PC-9 (cell line): ENCODE results near the gene TEX38. TPM values are rescaled to one million over a fixed set of nuclear protein-coding genes. Genes with fewer than 3 reads are reported as not detected.

ENCODE experiments used
- BruUV-seq: library from RNA; stranded (reverse); fragments of 400-500 nt; replicated peaks from 2 replicates; lab custom pipeline; 2021; lab: Mats Ljungman, UMichigan
- CTCF ChIA-PET: fragments of 300-600 bp; sonication (Branson Sonifier 250); formaldehyde crosslinking; loops from one replicate; lab custom pipeline; 2022; ENCODE audit warnings: antibody characterized with exemption; lab: Charles Lee
- POLR2A ChIA-PET: fragments of 300-600 bp; sonication (Branson Sonifier 250); formaldehyde crosslinking; loops from one replicate; lab custom pipeline; 2022; ENCODE audit warnings: antibody characterized with exemption; ENCODE audit not compliant: unreplicated experiment; lab: Charles Lee
- DNase-seq, 2 experiments: peaks; one replicate each; pipeline versions ENCODE4 v3.0.0 to v3.0.0-alpha.2; 2015 to 2022; ENCODE audit warnings: mixed read lengths in 1 of 2
- H2AFZ ChIP-seq: fragments of 200-600 bp; sonication (generic); 2 replicates; pipeline ENCODE4 v1.8.1; 2017; ENCODE audit warnings: antibody characterized with exemption
- H3F3A ChIP-seq: fragments of 200-600 bp; sonication (generic); 2 replicates; pipeline ENCODE4 v1.8.1; 2017; ENCODE audit warnings: antibody characterized with exemption, mild to moderate bottlenecking, low read depth; ENCODE audit not compliant: insufficient read depth
- H3K27ac ChIP-seq: fragments of 200-600 bp; sonication (generic); 2 replicates; pipeline ENCODE4 v1.6.1; 2016; ENCODE audit warnings: mixed run types
- H3K27me3 ChIP-seq: fragments of 200-600 bp; sonication (generic); 2 replicates; pipeline ENCODE4 v1.6.1; 2016; ENCODE audit warnings: low read depth, mixed run types; ENCODE audit not compliant: insufficient read depth
- H3K36me3 ChIP-seq: fragments of 200-600 bp; sonication (generic); 2 replicates; pipeline ENCODE4 v1.6.1; 2016; ENCODE audit warnings: low read depth, mixed run types
- H3K4me1 ChIP-seq: fragments of 200-600 bp; sonication (generic); replicated peaks from 2 replicates; pipeline ENCODE4 v1.6.1; 2016; ENCODE audit warnings: mixed run types; ENCODE audit not compliant: insufficient read depth
- H3K4me2 ChIP-seq: fragments of 200-600 bp; sonication (generic); 2 replicates; pipeline ENCODE4 v1.6.1; 2017; ENCODE audit warnings: mixed run types
- H3K4me3 ChIP-seq: fragments of 200-600 bp; sonication (generic); 2 replicates; pipeline ENCODE4 v1.6.1; 2016; ENCODE audit warnings: mixed run types
- H3K79me2 ChIP-seq: fragments of 200-600 bp; sonication (generic); 2 replicates; pipeline ENCODE4 v1.6.1; 2017; ENCODE audit warnings: low read depth, mixed run types
- H3K9me2 ChIP-seq: fragments of 200-600 bp; sonication (generic); 2 replicates; pipeline ENCODE4 v1.8.1; 2017; ENCODE audit warnings: mild to moderate bottlenecking; ENCODE audit not compliant: insufficient read depth
- H3K9me3 ChIP-seq: fragments of 200-600 bp; sonication (generic); 2 replicates; pipeline ENCODE4 v1.8.1; 2016; ENCODE audit warnings: low read depth; ENCODE audit not compliant: insufficient read depth
- H4K20me1 ChIP-seq: fragments of 200-600 bp; sonication (generic); 2 replicates; pipeline ENCODE4 v1.8.1; 2017; ENCODE audit not compliant: insufficient read depth
- CTCF ChIP-seq: fragments of 200-600 bp; sonication (generic); conservative IDR thresholded peaks from 2 replicates; pipeline ENCODE4 v1.6.1; 2017; ENCODE audit warnings: mixed run types, antibody characterized with exemption, mild to moderate bottlenecking, moderate library complexity
- EZH2 ChIP-seq: fragments of 200-600 bp; sonication (generic); IDR thresholded peaks from 2 replicates; pipeline ENCODE4 v1.8.0; 2017; ENCODE audit warnings: antibody characterized with exemption, low read depth
- intact Hi-C: fragments of 100-400 bp; cut with micrococcal nuclease; formaldehyde crosslinking; loops from one replicate; pipeline ENCODE4 v1.10.0; 2022; ENCODE audit not compliant: unreplicated experiment
- total RNA-seq: library from RNA; stranded (reverse); gene quantifications from 2 replicates; pipeline ENCODE4 v1.2.3, GENCODE V29; 2021

The TEX38 gene
- total RNA-seq, 1 experiment from 2014 or later = not detected

- no TSS peak for BruUV-seq
- intact Hi-C loops = loop anchor here (2.0 kb wide), 1 partner anchor 37 kb away; the partner anchor contains the start of gene MKNK1
- Histone ChIP-seq H3K27ac (peak overlapping the region; percentile 62; the same call in 1 of the 2 replicates), H3F3A (peaks cover 17% of the 10 kb centered on the region), H3K9me3 (no peaks in the 10 kb centered on the region), H2AFZ (no peak overlapping the region), H3K9me2 (no peaks in the 10 kb centered on the region), H4K20me1 (no peaks in the 10 kb centered on the region), H3K4me2 (no peak overlapping the region; the same call in 1 of the 2 replicates), H3K4me1 (peaks cover 23% of the 10 kb centered on the region), H3K79me2 (no peaks in the 10 kb centered on the region), H3K4me3 (no peak overlapping the region), H3K27me3 (no peaks in the 10 kb centered on the region), H3K36me3 (peaks cover 8% of the 10 kb centered on the region; the same call in 1 of the 2 replicates)
- ChIA-PET CTCF (no interaction called here), POLR2A (no interaction called here)
- DNase-seq = no peak
- TF ChIP-seq EZH2 (no peak), CTCF (no peak)
Observed at GRCh38 chr1:46642115-46642680, 29.5 kb upstream of the TEX38 start.

- DNase-seq = peak; percentile 55 to 95
- intact Hi-C loops = loop anchor here (2.0 kb wide), 1 partner anchor 39 kb away; the partner anchor contains the start of gene MKNK1
Observed at GRCh38 chr1:46643368-46643775, 28.3 kb upstream of the TEX38 start.

GRCh38 chr1:46645815-46646214 lies 25.8 kb upstream of the TEX38 start:
- H3K27me3 ChIP-seq = no peaks in the 10 kb centered on the region
- DNase-seq = no peak
- no peaks in the 10 kb centered on the region for H3K9me2 ChIP-seq
- H3F3A ChIP-seq = peaks cover 17% of the 10 kb centered on the region
- intact Hi-C loops = no loop called here
- peaks cover 8% of the 10 kb centered on the region; the same call in 1 of the 2 replicates for H3K36me3 ChIP-seq
- TF ChIP-seq EZH2 = no peak
- no peak overlapping the region for H3K4me2 ChIP-seq
- no peaks in the 10 kb centered on the region for H3K9me3 ChIP-seq
- no peak overlapping the region for H3K27ac ChIP-seq
- no peak overlapping the region for H2AFZ ChIP-seq
- no TSS peak for BruUV-seq
- H3K4me3 ChIP-seq = no peak overlapping the region
- H4K20me1 ChIP-seq = no peaks in the 10 kb centered on the region
- POLR2A ChIA-PET = no interaction called here
- CTCF ChIA-PET = no interaction called here
- no peaks in the 10 kb centered on the region for H3K79me2 ChIP-seq
- H3K4me1 ChIP-seq = peaks cover 23% of the 10 kb centered on the region

More at GRCh38 chr1:46643368-46643775, 28.3 kb upstream of the TEX38 start:
- Histone ChIP-seq H3K36me3 (peaks cover 8% of the 10 kb centered on the region; the same call in 1 of the 2 replicates), H3K4me2 (peak overlapping the region; percentile 59), H3K4me3 (no peak overlapping the region), H3K9me3 (no peaks in the 10 kb centered on the region), H3K27ac (peak overlapping the region; percentile 62), H3K79me2 (no peaks in the 10 kb centered on the region), H2AFZ (no peak overlapping the region), H4K20me1 (no peaks in the 10 kb centered on the region), H3F3A (peaks cover 17% of the 10 kb centered on the region), H3K9me2 (no peaks in the 10 kb centered on the region), H3K27me3 (no peaks in the 10 kb centered on the region), H3K4me1 (peaks cover 23% of the 10 kb centered on the region)
- POLR2A ChIA-PET = interaction anchor here (0.5 to 1.1 kb wide), 5 partner anchors 25 to 1060 kb away, joined by 3 to 8 read pairs (median 3); partner anchors contain the start of genes MKNK1, MOB3C and NASP
- TF ChIP-seq EZH2 = no peak
- no peak for TF ChIP-seq CTCF
- CTCF ChIA-PET = interaction anchor here (0.6 to 1.0 kb wide), 5 partner anchors 8 to 83 kb away, joined by 3 to 14 read pairs (median 3); no protein-coding TSS in a partner anchor
- BruUV-seq = no TSS peak
